ENCODE results near the gene UNC119.

UNC119 gene

GRCh38 chr17:28499364-28499664, 53.1 kb downstream of the UNC119 start:
- DNase-seq (ENCODE audit: low read depth, low spot score): no peak

GRCh38 chr17:28498652-28499363, 53.6 kb downstream of the UNC119 start:
- DNase-seq (ENCODE audit: low read depth, low spot score): no peak

- DNase-seq (ENCODE audit: low read depth, low spot score): no peak
These were observed 54.5 kb downstream of the UNC119 start for GRCh38 chr17:28497931-28498330.

Data from activated naive CD8-positive, alpha-beta T cell treated with anti-CD3 and anti-CD28 coated beads, Interleukin-2, amount 50 U/mL, for 16 hours (primary cell).